GM12873 (cell line): ENCODE measurements around the gene ATP8A2.

Experiments
- CTCF ChIP-seq: IDR thresholded peaks from 2 replicates; pipeline ENCODE4 v1.5.1; 2012; ENCODE audit warnings: low read depth, mild to moderate bottlenecking, moderate library complexity, low read length, control low read depth; ENCODE audit not compliant: insufficient read depth; ENCODE audit errors: missing control alignments

ATP8A2 gene

GRCh38 chr13:25384758-25385410 is 13.1 kb downstream of the ATP8A2 start:
- TF ChIP-seq CTCF = no peak

- no peak for TF ChIP-seq CTCF
Observed at GRCh38 chr13:25391932-25392331, 20.2 kb downstream of the ATP8A2 start.

- TF ChIP-seq CTCF = no peak
Observed at GRCh38 chr13:25394402-25395060, 22.8 kb downstream of the ATP8A2 start.

DNA sequence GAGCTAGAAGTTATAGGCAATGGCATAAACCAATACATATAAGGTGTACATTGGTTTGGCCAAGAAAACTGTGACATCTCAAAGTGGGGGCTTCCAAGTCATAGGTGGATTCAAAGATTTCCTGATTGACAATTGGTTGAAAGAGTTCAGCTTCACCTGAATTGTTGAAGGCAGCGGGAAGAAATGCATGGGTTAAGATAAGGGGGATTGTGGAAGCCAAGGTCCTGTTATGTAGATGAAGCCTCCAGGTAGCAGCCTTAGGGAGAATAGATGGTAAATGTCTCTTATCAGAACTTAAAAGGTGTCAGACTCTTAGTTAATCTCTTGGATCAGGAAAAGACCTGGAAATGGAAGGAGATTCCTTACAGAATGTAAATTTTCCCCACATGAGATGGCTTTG is 26.0 kb downstream of the ATP8A2 start:
- no peak for TF ChIP-seq CTCF

- TF ChIP-seq CTCF = no peak
Observed at GRCh38 chr13:25400925-25401324, 29.2 kb downstream of the ATP8A2 start.

DNA sequence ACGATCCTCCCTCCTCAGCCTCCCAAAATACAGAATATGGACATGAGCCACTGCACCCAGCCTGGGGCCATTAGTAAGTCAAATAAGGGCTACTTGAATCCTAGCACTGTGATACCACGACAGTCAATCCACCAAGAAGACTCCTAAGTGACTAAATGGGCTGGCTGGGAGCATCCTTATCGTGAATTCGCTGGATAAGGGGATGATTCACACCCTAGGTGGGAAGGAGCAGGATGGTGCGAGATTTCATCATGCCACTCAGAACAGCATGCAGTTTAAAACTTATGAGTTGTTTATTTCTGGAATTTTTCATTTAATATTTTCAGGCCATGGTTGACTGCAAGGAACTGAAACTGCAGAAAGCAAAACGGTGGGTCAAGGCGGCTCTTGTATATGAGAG is 30.2 kb downstream of the ATP8A2 start:
- TF ChIP-seq CTCF = no peak

GRCh38 chr13:25406377-25406776 is 34.6 kb downstream of the ATP8A2 start:
- peak; percentile 34 for TF ChIP-seq CTCF
